IMR-90 (cell line): ENCODE results near the gene MYL6. TPM values are rescaled to one million over a fixed set of nuclear protein-coding genes. Genes with fewer than 3 reads are reported as not detected.
A peak's percentile ranks its signal among the peaks of the same experiment; 100 is the strongest.

Experiments used
- ATAC-seq: fragments of 200-7000 bp; cut with Tn5 transposase; 2 replicates; pipeline ENCODE4 v1.9.1; 2020; ENCODE audit warnings: low read depth, mild to moderate bottlenecking, moderate library complexity
- BruUV-seq: library from RNA; stranded (reverse); fragments of 400-500 nt; replicated peaks from 2 replicates; lab custom pipeline; 2021; lab: Mats Ljungman, UMichigan
- CTCF ChIA-PET: fragments of 300-600 bp; formaldehyde crosslinking; extraction: SDS; loops from one replicate; lab custom pipeline; 2021; ENCODE audit warnings: antibody characterized with exemption; lab: Yijun Ruan, JAX
- POLR2A ChIA-PET: fragments of 300-600 bp; sonication (Branson Sonifier 250); formaldehyde crosslinking; loops from one replicate; lab custom pipeline; 2022; ENCODE audit warnings: antibody characterized with exemption; ENCODE audit not compliant: unreplicated experiment; lab: Charles Lee
- DNase-seq: peaks from one replicate; pipeline ENCODE4 v3.0.0; 2013
- H2AFZ ChIP-seq: replicated peaks from 2 replicates; pipeline ENCODE3; 2013; ENCODE audit warnings: low read length, mild to moderate bottlenecking; ENCODE audit not compliant: poor library complexity
- H2AK5ac ChIP-seq: 2 replicates; pipeline ENCODE4 v1.6.1; 2013; ENCODE audit warnings: low read depth, low read length, inconsistent platforms
- H2AK9ac ChIP-seq: replicated peaks from 2 replicates; pipeline ENCODE3; 2013; ENCODE audit warnings: mild to moderate bottlenecking, low read depth, low read length, moderate library complexity; ENCODE audit not compliant: poor library complexity
- H2BK120ac ChIP-seq: 2 replicates; pipeline ENCODE4 v1.6.1; 2013; ENCODE audit warnings: low read depth, low read length, inconsistent platforms
- H2BK15ac ChIP-seq: 3 replicates; pipeline ENCODE4 v1.6.1; 2013; ENCODE audit warnings: low read depth, low read length, inconsistent platforms
- H2BK20ac ChIP-seq: 2 replicates; pipeline ENCODE4 v1.6.1; 2013; ENCODE audit warnings: low read depth, mild to moderate bottlenecking, inconsistent platforms, low read length, moderate library complexity
- H2BK5ac ChIP-seq: 2 replicates; pipeline ENCODE4 v1.6.1; 2013; ENCODE audit warnings: mild to moderate bottlenecking, low read depth, low read length, inconsistent platforms; ENCODE audit not compliant: poor library complexity, severe bottlenecking
- H3K14ac ChIP-seq: replicated peaks from 2 replicates; pipeline ENCODE4 v1.6.1; 2013; ENCODE audit warnings: low read depth, low read length, inconsistent platforms
- H3K18ac ChIP-seq: 2 replicates; pipeline ENCODE4 v1.6.1; 2013; ENCODE audit warnings: low read depth, low read length, control low read depth
- H3K23ac ChIP-seq: 2 replicates; pipeline ENCODE4 v1.6.1; 2013; ENCODE audit warnings: low read depth, low read length, inconsistent platforms
- H3K27ac ChIP-seq: 2 replicates; pipeline ENCODE4 v1.5.1; 2013; ENCODE audit warnings: mild to moderate bottlenecking, control low read depth, low read length; ENCODE audit not compliant: insufficient read depth
- H3K27me3 ChIP-seq: 2 replicates; pipeline ENCODE4 v1.6.1; 2013; ENCODE audit warnings: low read length; ENCODE audit not compliant: control insufficient read depth, insufficient read depth
- H3K36me3 ChIP-seq: 2 replicates; pipeline ENCODE4 v1.6.1; 2013; ENCODE audit warnings: low read length, mixed read lengths; ENCODE audit not compliant: control insufficient read depth, insufficient read depth
- H3K4ac ChIP-seq: 2 replicates; pipeline ENCODE4 v1.6.1; 2013; ENCODE audit warnings: low read depth, low read length, inconsistent platforms
- H3K4me1 ChIP-seq: 2 replicates; pipeline ENCODE4 v1.6.1; 2013; ENCODE audit warnings: low read length, mixed read lengths; ENCODE audit not compliant: control insufficient read depth, insufficient read depth
- H3K4me2 ChIP-seq: 2 replicates; pipeline ENCODE4 v1.6.1; 2013; ENCODE audit warnings: low read depth, mild to moderate bottlenecking, control low read depth, low read length, moderate library complexity
- H3K4me3 ChIP-seq: 2 replicates; pipeline ENCODE4 v1.5.1; 2013; ENCODE audit warnings: low read depth, mild to moderate bottlenecking, control low read depth, low read length, moderate library complexity; ENCODE audit not compliant: insufficient read depth
- H3K56ac ChIP-seq: 2 replicates; pipeline ENCODE4 v1.6.1; 2013; ENCODE audit warnings: low read length, inconsistent platforms; ENCODE audit not compliant: insufficient read depth; ENCODE audit errors: extremely low read depth
- H3K79me1 ChIP-seq, 2 experiments: 2 replicates each; pipeline ENCODE4 v1.6.1; 2013; ENCODE audit warnings: low read length in 2 of 2, inconsistent platforms in 1 of 2, low read depth in 1 of 2
- H3K9ac ChIP-seq: 2 replicates; pipeline ENCODE4 v1.6.1; 2013; ENCODE audit warnings: low read depth, low read length, control low read depth
- H3K9me1 ChIP-seq: 2 replicates; pipeline ENCODE4 v1.6.1; 2013; ENCODE audit warnings: low read length, inconsistent platforms; ENCODE audit not compliant: insufficient read depth
- H3K9me3 ChIP-seq: 2 replicates; pipeline ENCODE4 v1.6.1; 2013; ENCODE audit warnings: low read length; ENCODE audit not compliant: control insufficient read depth, insufficient read depth
- H4K20me1 ChIP-seq: 2 replicates; pipeline ENCODE4 v1.6.1; 2013; ENCODE audit warnings: low read length, inconsistent platforms; ENCODE audit not compliant: insufficient read depth
- H4K5ac ChIP-seq: 2 replicates; pipeline ENCODE4 v1.6.1; 2013; ENCODE audit warnings: mild to moderate bottlenecking, low read depth, low read length, control low read depth
- H4K8ac ChIP-seq, 2 experiments: 2 replicates each; pipeline ENCODE4 v1.6.1; 2013; ENCODE audit warnings: low read depth in 2 of 2, low read length in 2 of 2, control low read depth in 1 of 2, inconsistent platforms in 1 of 2
- H4K91ac ChIP-seq: 2 replicates; pipeline ENCODE4 v1.6.1; 2013; ENCODE audit warnings: low read depth, low read length, inconsistent platforms; ENCODE audit not compliant: insufficient read depth
- BHLHE40 ChIP-seq: fragments of 150-350 bp; IDR thresholded peaks from 2 replicates; pipeline ENCODE4 v1.6.1; 2016; ENCODE audit warnings: mild to moderate bottlenecking, low read depth, low read length
- CEBPB ChIP-seq: IDR thresholded peaks from 2 replicates; pipeline ENCODE4 v1.6.1; 2012; ENCODE audit warnings: low read depth, low read length, improper control_type of control experiment
- CHD1 ChIP-seq: IDR thresholded peaks from 2 replicates; pipeline ENCODE4 v1.6.1; 2012; ENCODE audit warnings: low read depth, low read length, improper control_type of control experiment
- FOS ChIP-seq: fragments of 150-350 bp; IDR thresholded peaks from 2 replicates; pipeline ENCODE4 v1.6.1; 2016; ENCODE audit warnings: low read depth, low read length
- MAFK ChIP-seq: IDR thresholded peaks from 2 replicates; pipeline ENCODE4 v1.6.1; 2012; ENCODE audit warnings: low read depth, low read length, improper control_type of control experiment
- MAZ ChIP-seq: IDR thresholded peaks from 2 replicates; pipeline ENCODE4 v1.6.1; 2012; ENCODE audit warnings: low read depth, mild to moderate bottlenecking, low read length, improper control_type of control experiment, moderate library complexity, borderline replicate concordance
- POLR2A ChIP-seq: IDR thresholded peaks from 2 replicates; pipeline ENCODE4 v1.6.1; 2012; ENCODE audit warnings: mild to moderate bottlenecking, low read depth, low read length
- RAD21 ChIP-seq: IDR thresholded peaks from 2 replicates; pipeline ENCODE4 v1.6.1; 2012; ENCODE audit warnings: low read length, improper control_type of control experiment
- RCOR1 ChIP-seq: IDR thresholded peaks from 2 replicates; pipeline ENCODE4 v1.6.1; 2012; ENCODE audit warnings: mild to moderate bottlenecking, low read length, improper control_type of control experiment; ENCODE audit not compliant: insufficient replicate concordance
- RFX5 ChIP-seq: IDR thresholded peaks from 2 replicates; pipeline ENCODE4 v1.8.0; 2012; ENCODE audit warnings: low read depth, mild to moderate bottlenecking, low read length, moderate library complexity
- SMC3 ChIP-seq: fragments of 150-350 bp; IDR thresholded peaks from 2 replicates; pipeline ENCODE4 v1.6.1; 2016; ENCODE audit warnings: low read depth, mild to moderate bottlenecking, antibody characterized with exemption, low read length, moderate library complexity
- WGBS, 2 experiments: methylation state at CpG; one replicate each; pipeline versions ENCODE4 v1.1.5 to v1.1.7; 2013; ENCODE audit warnings: missing lambda C conversion rate in 2 of 2; ENCODE audit not compliant: insufficient read length in 1 of 2; ENCODE audit errors: extremely low coverage in 2 of 2; 5-methylcytosine and 5-hydroxymethylcytosine counted together
- dilution Hi-C: fragments of 300-500 bp; cut with HindIII; formaldehyde crosslinking; loops from one replicate; pipeline ENCODE4 v1.14.3; 2018; ENCODE audit warnings: low sequenced_read_pairs; ENCODE audit not compliant: unreplicated experiment
- in situ Hi-C: fragments of 300-500 bp; cut with MboI; formaldehyde crosslinking; loops from 3 replicates; pipeline ENCODE4 v1.14.3; 2019; ENCODE audit warnings: low sequenced_read_pairs, inconsistent platforms, mixed read lengths
- intact Hi-C: fragments of 100-400 bp; cut with micrococcal nuclease; formaldehyde crosslinking; loops from 2 replicates; pipeline ENCODE4 v1.10.0; 2022
- polyA plus RNA-seq, 3 experiments: library from polyadenylated mRNA; depleted of rRNA; stranded (reverse); fragments of >200 nt; gene quantifications; 2 replicates each; pipeline ENCODE4 v1.2.3, GENCODE V29; 2012; ENCODE audit warnings: low replicate concordance in 1 of 3
- total RNA-seq: library from RNA; depleted of rRNA; stranded (reverse); fragments of >200 nt; gene quantifications from 2 replicates; pipeline ENCODE4 v1.2.3, GENCODE V29; 2012
- TF ChIP-seq, protein P1 (sequence below): conservative IDR thresholded peaks from 2 replicates; pipeline ENCODE4 v1.5.1; 2012; ENCODE audit warnings: mild to moderate bottlenecking, low read depth, low read length, improper control_type of control experiment
- TF ChIP-seq, protein P2 (sequence below): fragments of 150-350 bp; IDR thresholded peaks from 2 replicates; pipeline ENCODE4 v1.6.1; 2016; ENCODE audit warnings: low read depth, mild to moderate bottlenecking, low read length, moderate library complexity, borderline replicate concordance
- TF ChIP-seq, protein P3 (sequence below): fragments of 150-350 bp; IDR thresholded peaks from 2 replicates; pipeline ENCODE4 v1.6.1; 2017; ENCODE audit warnings: mild to moderate bottlenecking, antibody characterized with exemption, low read length, low read depth

The MYL6 gene
- total and polyA plus RNA-seq, 2 of the 4 experiments (the other 2 are of a cell fraction), result 4,816 to 6,979 TPM

DNA sequence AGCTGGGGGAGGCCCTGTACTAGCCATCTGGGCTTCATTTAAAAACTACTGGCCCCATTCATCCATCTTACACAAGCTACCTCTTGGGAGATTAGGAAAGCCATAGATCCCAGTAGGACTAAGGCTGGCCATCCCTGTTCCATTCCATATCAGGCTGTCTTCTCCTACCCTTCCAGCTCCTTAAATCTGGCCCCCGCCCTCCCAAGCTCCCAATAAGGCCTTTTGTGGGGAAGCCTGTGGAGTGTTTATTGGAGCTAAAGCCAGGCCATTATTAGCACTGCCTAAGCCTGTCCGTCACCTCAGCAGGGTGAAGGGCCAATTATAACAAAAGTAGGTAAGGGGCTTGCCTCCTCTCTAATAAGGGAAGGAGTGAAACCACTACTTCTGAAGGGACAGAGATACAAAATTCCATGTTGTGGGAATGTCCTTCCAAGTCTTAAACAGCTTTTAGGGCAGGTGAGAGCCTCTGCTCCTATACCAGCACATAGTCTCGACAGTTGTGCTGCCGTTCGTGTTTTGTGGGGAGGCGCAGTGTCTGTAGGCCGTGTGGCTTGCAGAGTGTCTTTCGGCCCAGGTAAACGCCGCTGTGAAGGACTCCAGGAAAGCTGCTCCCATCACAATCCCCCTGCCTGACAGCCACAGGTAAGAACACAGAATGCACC, 3.7 kb downstream of the MYL6 start:
- Histone ChIP-seq H3K4me2 (no peak overlapping the region), H3K4me3 (no peak overlapping the region)
- CTCF ChIA-PET, result interaction anchor here (0.5 to 2.0 kb wide), 3 partner anchors 23 to 480 kb away, joined by 3 to 8 read pairs (median 4); partner anchors contain the start of gene SMARCC2

More for the DNA sequence above, 3.7 kb downstream of the MYL6 start:
- peaks cover 68% of the 10 kb centered on the region for H3K36me3 ChIP-seq
- H2AK5ac ChIP-seq, result no peak overlapping the region
- no peak overlapping the region for H2BK20ac ChIP-seq
- no peak for DNase-seq
- H3K9me3 ChIP-seq, result no peaks in the 10 kb centered on the region
- H3K4me1 ChIP-seq, result peaks cover 15% of the 10 kb centered on the region
- H2AFZ ChIP-seq, result no peak overlapping the region
- intact Hi-C loops, result no loop called here
- H4K8ac ChIP-seq, result 0 out of 4 replicates have a peak overlapping the region, but pooled peaks of 1 of the 2 experiments have one; percentile 1
- H3K9ac ChIP-seq, result peak overlapping the region; percentile 100; the same call in 1 of the 2 replicates
- no peak overlapping the region for H3K18ac ChIP-seq
- H4K91ac ChIP-seq, result no peak overlapping the region
- no peak for ATAC-seq
- H3K56ac ChIP-seq, result no peak overlapping the region
- H2AK9ac ChIP-seq, result peak overlapping the region; percentile 29
- H3K27ac ChIP-seq, result no peak overlapping the region
- H3K14ac ChIP-seq, result no peak overlapping the region
- in situ Hi-C loops, result no loop called here
- no peak for TF ChIP-seq MAZ
- TF ChIP-seq MAFK, result no peak
- TF ChIP-seq POLR2A, result no peak
- no peak for TF ChIP-seq FOS
- TF ChIP-seq CHD1, result no peak
- TF ChIP-seq, protein P1, sequence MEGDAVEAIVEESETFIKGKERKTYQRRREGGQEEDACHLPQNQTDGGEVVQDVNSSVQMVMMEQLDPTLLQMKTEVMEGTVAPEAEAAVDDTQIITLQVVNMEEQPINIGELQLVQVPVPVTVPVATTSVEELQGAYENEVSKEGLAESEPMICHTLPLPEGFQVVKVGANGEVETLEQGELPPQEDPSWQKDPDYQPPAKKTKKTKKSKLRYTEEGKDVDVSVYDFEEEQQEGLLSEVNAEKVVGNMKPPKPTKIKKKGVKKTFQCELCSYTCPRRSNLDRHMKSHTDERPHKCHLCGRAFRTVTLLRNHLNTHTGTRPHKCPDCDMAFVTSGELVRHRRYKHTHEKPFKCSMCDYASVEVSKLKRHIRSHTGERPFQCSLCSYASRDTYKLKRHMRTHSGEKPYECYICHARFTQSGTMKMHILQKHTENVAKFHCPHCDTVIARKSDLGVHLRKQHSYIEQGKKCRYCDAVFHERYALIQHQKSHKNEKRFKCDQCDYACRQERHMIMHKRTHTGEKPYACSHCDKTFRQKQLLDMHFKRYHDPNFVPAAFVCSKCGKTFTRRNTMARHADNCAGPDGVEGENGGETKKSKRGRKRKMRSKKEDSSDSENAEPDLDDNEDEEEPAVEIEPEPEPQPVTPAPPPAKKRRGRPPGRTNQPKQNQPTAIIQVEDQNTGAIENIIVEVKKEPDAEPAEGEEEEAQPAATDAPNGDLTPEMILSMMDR, result no peak
- no peak for TF ChIP-seq CEBPB
- TF ChIP-seq, protein P2, sequence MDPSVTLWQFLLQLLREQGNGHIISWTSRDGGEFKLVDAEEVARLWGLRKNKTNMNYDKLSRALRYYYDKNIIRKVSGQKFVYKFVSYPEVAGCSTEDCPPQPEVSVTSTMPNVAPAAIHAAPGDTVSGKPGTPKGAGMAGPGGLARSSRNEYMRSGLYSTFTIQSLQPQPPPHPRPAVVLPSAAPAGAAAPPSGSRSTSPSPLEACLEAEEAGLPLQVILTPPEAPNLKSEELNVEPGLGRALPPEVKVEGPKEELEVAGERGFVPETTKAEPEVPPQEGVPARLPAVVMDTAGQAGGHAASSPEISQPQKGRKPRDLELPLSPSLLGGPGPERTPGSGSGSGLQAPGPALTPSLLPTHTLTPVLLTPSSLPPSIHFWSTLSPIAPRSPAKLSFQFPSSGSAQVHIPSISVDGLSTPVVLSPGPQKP, result no peak
- no peak for TF ChIP-seq RAD21
- no peak for TF ChIP-seq BHLHE40
- TF ChIP-seq, protein P3, sequence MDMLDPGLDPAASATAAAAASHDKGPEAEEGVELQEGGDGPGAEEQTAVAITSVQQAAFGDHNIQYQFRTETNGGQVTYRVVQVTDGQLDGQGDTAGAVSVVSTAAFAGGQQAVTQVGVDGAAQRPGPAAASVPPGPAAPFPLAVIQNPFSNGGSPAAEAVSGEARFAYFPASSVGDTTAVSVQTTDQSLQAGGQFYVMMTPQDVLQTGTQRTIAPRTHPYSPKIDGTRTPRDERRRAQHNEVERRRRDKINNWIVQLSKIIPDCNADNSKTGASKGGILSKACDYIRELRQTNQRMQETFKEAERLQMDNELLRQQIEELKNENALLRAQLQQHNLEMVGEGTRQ, result no peak
- TF ChIP-seq RCOR1, result no peak
- no peak for TF ChIP-seq RFX5
- no peak for TF ChIP-seq SMC3
- H3K27me3 ChIP-seq, result no peaks in the 10 kb centered on the region
- peaks cover 14 to 47% of the 10 kb centered on the region in 2 experiments for H3K79me1 ChIP-seq
- peaks cover 69% of the 10 kb centered on the region for H4K20me1 ChIP-seq
- H2BK15ac ChIP-seq, result no peak overlapping the region
- no TSS peak for BruUV-seq
- peak overlapping the region; percentile 99; the same call in 1 of the 2 replicates for H3K23ac ChIP-seq
- H2BK120ac ChIP-seq, result no peak overlapping the region
- no CpG with 5 or more reads among the region's 10 CpGs for WGBS, 2 experiments
- dilution Hi-C loops, result no loop called here
- H3K9me1 ChIP-seq, result no peaks in the 10 kb centered on the region
- H4K5ac ChIP-seq, result no peak overlapping the region
- POLR2A ChIA-PET, result interaction anchor here (0.5 to 1.7 kb wide), 2 partner anchors 15 to 42 kb away, joined by 6 to 7 read pairs; no protein-coding TSS in a partner anchor
- no peak overlapping the region for H3K4ac ChIP-seq
- H2BK5ac ChIP-seq, result no peak overlapping the region
